Stimulated activated CD4-positive, alpha-beta T cell treated with anti-CD3 and anti-CD28 coated beads, Interleukin-1b, Interleukin-23, amount 100 ng/mL, for 4 hours (primary cell): ENCODE data around the gene KCNA10.

ENCODE experiments used
- DNase-seq, 2 donors: peaks; one replicate each; pipeline ENCODE4 v3.0.0-alpha.2; 2020; ENCODE audit warnings: low read depth in 2 of 2

KCNA10 gene

GRCh38 chr1:110498270-110498669, 20.7 kb downstream of the KCNA10 start:
- DNase-seq, result no peak

- DNase-seq, result peak; percentile 61 to 77
Measured at GRCh38 chr1:110495926-110496600, 22.9 kb downstream of the KCNA10 start.

- DNase-seq, result no peak
Measured at GRCh38 chr1:110494522-110495406, 24.2 kb downstream of the KCNA10 start.

- DNase-seq, result no peak
Measured at GRCh38 chr1:110494036-110494435, 24.9 kb downstream of the KCNA10 start.

- DNase-seq, result no peak
Measured at GRCh38 chr1:110493059-110493699, 25.8 kb downstream of the KCNA10 start.

GRCh38 chr1:110492573-110492972, 26.4 kb downstream of the KCNA10 start:
- no peak for DNase-seq

GRCh38 chr1:110490791-110491451, 28.1 kb downstream of the KCNA10 start:
- no peak for DNase-seq

GRCh38 chr1:110489973-110490542, 28.9 kb downstream of the KCNA10 start:
- no peak for DNase-seq

- no peak for DNase-seq
Measured at GRCh38 chr1:110489406-110489805, 29.6 kb downstream of the KCNA10 start.

- DNase-seq, result no peak
Measured at GRCh38 chr1:110488867-110489266, 30.1 kb downstream of the KCNA10 start.

GRCh38 chr1:110488161-110488560, 30.8 kb downstream of the KCNA10 start:
- DNase-seq, result no peak

- DNase-seq, result no peak
Measured at GRCh38 chr1:110487726-110488125, 31.2 kb downstream of the KCNA10 start.

- no peak for DNase-seq
Measured at GRCh38 chr1:110485725-110486124, 33.2 kb downstream of the KCNA10 start.

- DNase-seq, result no peak
Measured at GRCh38 chr1:110484801-110485200, 34.2 kb downstream of the KCNA10 start.

GRCh38 chr1:110483308-110483685, 35.7 kb downstream of the KCNA10 start:
- DNase-seq, result no peak

GRCh38 chr1:110482662-110483307, 36.2 kb downstream of the KCNA10 start:
- no peak for DNase-seq

- no peak for DNase-seq
Measured at GRCh38 chr1:110481968-110482623, 36.9 kb downstream of the KCNA10 start.

GRCh38 chr1:110480356-110481096, 38.4 kb downstream of the KCNA10 start:
- no peak for DNase-seq

- no peak for DNase-seq
Measured at GRCh38 chr1:110478886-110479285, 40.1 kb downstream of the KCNA10 start.
